Measurements from ENCODE around the gene CHST4. TPM values are rescaled to one million over a fixed set of nuclear protein-coding genes. Genes with fewer than 3 reads are reported as not detected.
"Not testable (repeated sequence)": the region's sequence is repeated elsewhere in the genome, so short reads cannot be mapped to it uniquely, and the experiment has no call there.

CHST4 gene
- total RNA-seq, 4 donors from 2014 or later, result 0.72 to 3.0 (median 0.82) TPM; not detected in 1

DNA sequence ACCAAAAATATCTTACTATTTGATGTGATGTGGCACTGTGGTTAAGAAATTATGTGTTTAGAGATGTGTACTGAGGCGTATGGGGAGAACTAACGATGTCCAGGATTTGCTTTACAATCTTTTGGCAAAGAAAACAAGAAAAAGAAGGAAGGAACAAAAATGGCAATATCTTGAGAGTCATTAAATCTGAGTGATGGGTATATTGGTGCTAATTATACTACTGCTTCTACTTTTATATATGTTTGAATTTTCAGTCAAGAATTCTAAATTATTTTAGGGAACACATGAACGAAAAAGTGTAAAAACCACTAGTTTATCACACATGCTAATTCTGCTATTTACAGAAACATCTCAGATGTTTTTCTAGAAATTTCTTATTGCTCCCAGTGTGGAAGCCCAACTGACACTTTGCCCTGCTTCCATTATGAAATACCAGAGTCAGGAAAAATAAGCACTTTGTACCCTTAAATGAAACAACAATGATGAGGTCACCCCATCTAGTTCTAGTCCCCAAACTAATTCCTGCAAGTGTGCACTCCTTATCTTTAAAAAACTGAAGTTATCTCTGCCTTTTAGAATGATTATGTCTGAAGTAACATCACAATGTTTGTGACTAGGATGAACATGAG lies 31.8 kb downstream of the CHST4 start:
- DNase-seq (ENCODE audit: low spot score) (no peak), ATAC-seq (ENCODE audit: low FRiP score) (no peak)
- TF ChIP-seq, protein P1, sequence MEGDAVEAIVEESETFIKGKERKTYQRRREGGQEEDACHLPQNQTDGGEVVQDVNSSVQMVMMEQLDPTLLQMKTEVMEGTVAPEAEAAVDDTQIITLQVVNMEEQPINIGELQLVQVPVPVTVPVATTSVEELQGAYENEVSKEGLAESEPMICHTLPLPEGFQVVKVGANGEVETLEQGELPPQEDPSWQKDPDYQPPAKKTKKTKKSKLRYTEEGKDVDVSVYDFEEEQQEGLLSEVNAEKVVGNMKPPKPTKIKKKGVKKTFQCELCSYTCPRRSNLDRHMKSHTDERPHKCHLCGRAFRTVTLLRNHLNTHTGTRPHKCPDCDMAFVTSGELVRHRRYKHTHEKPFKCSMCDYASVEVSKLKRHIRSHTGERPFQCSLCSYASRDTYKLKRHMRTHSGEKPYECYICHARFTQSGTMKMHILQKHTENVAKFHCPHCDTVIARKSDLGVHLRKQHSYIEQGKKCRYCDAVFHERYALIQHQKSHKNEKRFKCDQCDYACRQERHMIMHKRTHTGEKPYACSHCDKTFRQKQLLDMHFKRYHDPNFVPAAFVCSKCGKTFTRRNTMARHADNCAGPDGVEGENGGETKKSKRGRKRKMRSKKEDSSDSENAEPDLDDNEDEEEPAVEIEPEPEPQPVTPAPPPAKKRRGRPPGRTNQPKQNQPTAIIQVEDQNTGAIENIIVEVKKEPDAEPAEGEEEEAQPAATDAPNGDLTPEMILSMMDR (IDR thresholded peaks at IDR 0.05), result no peak

DNA sequence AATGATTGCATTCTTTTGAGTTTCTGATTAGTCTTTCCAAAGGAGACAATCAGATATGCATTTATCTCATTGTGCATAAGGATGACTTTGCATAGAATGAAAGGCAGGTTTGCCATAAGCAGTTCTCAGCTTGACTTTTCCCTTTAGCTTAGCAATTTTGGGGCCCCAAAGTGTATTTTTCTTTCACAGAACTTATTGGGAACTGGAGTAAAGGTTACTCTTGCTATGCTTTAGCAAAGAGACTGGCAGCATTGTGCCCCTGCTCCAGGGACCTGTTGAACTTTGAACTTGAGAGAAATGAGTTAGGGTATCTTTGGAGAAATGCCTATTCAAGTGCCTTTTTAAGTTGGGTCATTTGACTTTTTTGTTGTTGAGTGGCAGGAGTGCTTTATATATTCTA lies 33.6 kb downstream of the CHST4 start:
- DNase-seq (ENCODE audit: low spot score) (no peak), ATAC-seq (ENCODE audit: low FRiP score) (no peak)
- TF ChIP-seq, protein P1 (IDR thresholded peaks at IDR 0.05), result no peak

DNA sequence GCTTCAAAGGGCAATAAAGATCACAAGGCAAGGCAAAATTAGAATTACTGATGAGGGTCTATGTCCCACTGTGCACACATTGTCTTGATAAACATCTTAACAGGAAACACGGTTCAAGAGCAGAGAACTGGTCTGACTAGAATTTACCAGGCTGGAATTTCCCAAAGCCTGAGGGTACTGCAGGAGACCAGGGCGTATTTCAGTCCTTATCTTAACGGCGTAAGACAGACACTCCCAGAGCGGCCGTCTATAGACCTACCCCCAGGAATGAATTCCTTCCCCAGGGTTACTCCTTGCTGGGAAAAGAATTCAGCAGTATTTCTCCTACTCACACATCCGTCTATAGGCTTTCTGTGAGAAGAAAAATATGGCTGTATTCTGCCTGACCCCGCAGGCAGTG lies 35.7 kb downstream of the CHST4 start:
- ATAC-seq (ENCODE audit: low FRiP score); DNase-seq (ENCODE audit: low spot score): not testable (repeated sequence)

DNA sequence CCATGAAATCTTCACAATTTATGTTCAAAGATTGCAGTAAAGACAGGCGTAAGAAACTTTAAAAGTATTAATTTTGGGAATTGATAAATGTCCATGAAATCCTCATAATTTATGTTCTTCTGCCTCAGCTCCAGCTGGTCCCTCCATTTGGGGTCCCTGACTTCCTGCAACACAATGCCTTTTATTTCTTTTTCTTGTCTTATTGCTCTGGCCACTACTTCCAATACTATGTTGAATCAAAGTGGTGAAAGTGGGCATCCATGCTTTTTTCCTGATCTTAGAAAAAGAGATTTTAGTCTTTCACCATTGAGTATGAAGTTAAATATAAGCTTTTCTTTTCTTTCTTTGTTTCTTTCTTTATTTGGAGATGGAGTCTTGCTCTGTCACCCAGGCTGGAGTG lies 36.3 kb downstream of the CHST4 start:
- TF ChIP-seq, protein P1 (IDR thresholded peaks at IDR 0.05), result no peak
- ATAC-seq (ENCODE audit: low FRiP score) (no peak), DNase-seq (ENCODE audit: low spot score) (no peak)

DNA sequence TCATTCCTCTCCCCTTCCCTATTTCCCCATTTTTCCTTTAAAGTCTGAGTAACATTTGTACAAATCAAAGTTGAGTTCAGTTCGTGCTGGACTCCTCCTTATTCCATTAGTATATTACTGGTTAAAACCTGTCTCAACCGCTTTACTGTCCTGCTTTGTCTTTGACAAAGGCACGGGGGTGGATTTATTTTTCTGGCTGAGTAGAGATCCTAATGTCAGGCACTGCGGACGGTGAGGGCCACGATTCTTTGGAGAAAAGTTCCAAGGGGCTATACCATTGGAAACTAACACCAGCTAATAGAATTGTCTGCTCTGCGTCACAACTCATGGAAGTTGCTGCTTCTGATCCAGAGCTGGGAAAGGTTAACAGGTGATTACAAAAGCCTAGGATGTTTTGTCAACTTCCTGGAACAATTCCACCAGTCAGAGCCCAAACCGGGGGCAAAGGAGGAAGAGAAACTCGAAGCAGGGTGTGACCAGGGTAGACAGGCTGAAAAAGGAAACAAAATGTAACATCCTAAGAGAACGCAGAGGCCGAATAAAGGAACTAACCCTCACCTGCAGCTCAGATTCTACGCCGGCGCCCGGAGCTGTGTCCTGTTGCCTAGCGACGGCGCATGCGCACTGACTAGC lies 38.2 kb downstream of the CHST4 start:
- ATAC-seq (ENCODE audit: low FRiP score) (peak; percentile 43), DNase-seq (ENCODE audit: low spot score) (no peak)
- TF ChIP-seq, protein P1 (IDR thresholded peaks at IDR 0.05), result no peak

DNA sequence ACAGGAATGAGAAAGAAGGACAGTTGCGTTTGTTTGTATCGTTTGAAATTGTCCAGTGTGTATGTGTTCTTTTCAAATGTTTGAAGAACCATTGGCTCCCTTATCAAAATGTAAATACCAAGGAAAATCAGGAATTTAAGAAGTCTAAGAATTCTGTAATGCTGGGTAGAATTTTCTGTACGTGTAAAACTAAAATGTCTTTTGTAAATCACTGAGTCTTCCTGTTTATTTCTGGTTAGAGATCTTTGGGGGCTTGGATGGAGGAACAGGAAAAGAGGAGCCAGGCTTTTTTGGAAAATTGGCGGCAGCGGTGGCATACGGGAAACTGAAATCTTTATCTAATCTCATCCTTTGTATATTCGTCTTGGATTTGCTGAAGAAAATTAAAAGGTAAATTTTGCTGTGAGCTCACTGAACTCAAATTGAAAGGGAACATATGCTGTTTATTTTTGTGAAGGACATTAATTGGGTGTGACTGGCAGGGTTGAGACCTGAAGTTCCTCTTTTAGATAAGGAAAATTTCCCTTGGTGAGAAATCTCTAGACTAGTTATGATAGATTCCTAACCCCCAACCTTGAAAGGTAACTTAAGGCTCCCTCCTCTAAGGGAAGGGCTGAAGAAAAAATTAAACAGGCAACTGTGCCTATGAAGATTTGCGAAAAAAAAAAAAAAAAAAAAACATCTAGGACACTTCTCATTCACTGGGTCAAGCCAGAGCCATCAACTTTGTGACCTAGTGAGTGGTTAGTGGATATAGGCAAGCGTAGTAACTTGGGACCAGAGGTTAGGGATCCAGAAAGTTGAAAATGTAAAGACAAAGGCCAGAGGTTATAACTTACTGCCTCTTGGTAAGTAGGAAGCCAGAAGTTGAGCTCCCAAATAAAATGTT lies 39.8 kb downstream of the CHST4 start:
- no peak for DNase-seq (ENCODE audit: low spot score)
- TF ChIP-seq, protein P1 (IDR thresholded peaks at IDR 0.05), result no peak
- ATAC-seq (ENCODE audit: low FRiP score), result no peak

DNA sequence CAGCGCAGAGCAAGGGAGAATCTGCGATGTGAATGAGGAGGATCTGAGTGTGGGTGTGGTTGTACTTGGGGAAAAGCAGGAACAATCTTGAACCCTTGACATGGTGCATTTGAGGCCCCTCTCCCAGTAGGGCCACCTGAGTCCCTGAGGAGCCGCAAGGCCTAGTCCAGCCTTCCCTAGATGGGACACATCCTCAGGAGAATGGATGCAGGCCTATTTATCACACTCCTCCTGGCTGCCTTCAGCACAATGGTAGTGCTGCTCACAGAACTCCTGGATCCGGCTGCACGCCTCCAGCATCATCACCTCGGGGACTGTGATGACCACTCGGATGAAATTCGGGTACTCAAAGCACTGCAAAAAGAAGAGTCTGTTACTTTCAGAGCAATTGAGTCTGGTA lies 41.7 kb downstream of the CHST4 start:
- no peak for ATAC-seq (ENCODE audit: low FRiP score)
- TF ChIP-seq, protein P1 (IDR thresholded peaks at IDR 0.05), result no peak
- DNase-seq (ENCODE audit: low spot score), result no peak
